Caco-2 (cell line): ENCODE measurements around the gene GNAQ. TPM values are rescaled to one million over a fixed set of nuclear protein-coding genes. Genes with fewer than 3 reads are reported as not detected.

ENCODE experiments used
- BruUV-seq: library from RNA; stranded (reverse); fragments of 400-500 nt; replicated peaks from 2 replicates; lab custom pipeline; 2021; lab: Mats Ljungman, UMichigan
- CTCF ChIA-PET: fragments of 300-600 bp; sonication (Branson Sonifier 250); formaldehyde crosslinking; loops from one replicate; lab custom pipeline; 2022; ENCODE audit warnings: antibody characterized with exemption; lab: Charles Lee
- POLR2A ChIA-PET: fragments of 300-600 bp; sonication (Branson Sonifier 250); formaldehyde crosslinking; loops from one replicate; lab custom pipeline; 2022; ENCODE audit warnings: antibody characterized with exemption; lab: Charles Lee
- DNase-seq, 2 experiments: peaks; one replicate each; pipeline versions ENCODE4 v3.0.0 to v3.0.0-alpha.2; 2020 to 2022
- H3K27me3 ChIP-seq: replicated peaks from 2 replicates; pipeline ENCODE4 v1.6.0; 2011; ENCODE audit warnings: low read length; ENCODE audit not compliant: control insufficient read depth, insufficient read depth
- H3K36me3 ChIP-seq: 2 replicates; pipeline ENCODE4 v1.5.1; 2011; ENCODE audit warnings: low read length; ENCODE audit not compliant: control insufficient read depth, insufficient read depth
- H3K4me1 ChIP-seq: fragments of 250-450 bp; sonication (Bioruptor Pico); 2 replicates; pipeline ENCODE4 v1.5.1; 2020; ENCODE audit warnings: mild to moderate bottlenecking
- H3K4me3 ChIP-seq: 2 replicates; pipeline ENCODE4 v1.5.1; 2011; ENCODE audit warnings: low read depth, mild to moderate bottlenecking, control low read depth, low read length
- H3K9me3 ChIP-seq: fragments of 250-450 bp; sonication (Bioruptor Pico); 2 replicates; pipeline ENCODE4 v1.5.1; 2020; ENCODE audit warnings: mild to moderate bottlenecking, moderate library complexity
- H3K27ac Mint-ChIP-seq: one replicate; pipeline ENCODE4 v1.8.0; 2022; ENCODE audit warnings: mixed read lengths; ENCODE audit not compliant: unreplicated experiment
- H3K27me3 Mint-ChIP-seq: one replicate; pipeline ENCODE4 v1.8.0; 2022; ENCODE audit warnings: mixed read lengths; ENCODE audit not compliant: insufficient read depth, unreplicated experiment
- H3K36me3 Mint-ChIP-seq: one replicate; pipeline ENCODE4 v1.8.0; 2022; ENCODE audit warnings: mild to moderate bottlenecking, mixed read lengths; ENCODE audit not compliant: insufficient read depth, unreplicated experiment
- H3K4me1 Mint-ChIP-seq: one replicate; pipeline ENCODE4 v1.8.0; 2022; ENCODE audit warnings: low read depth, mixed read lengths; ENCODE audit not compliant: unreplicated experiment
- H3K4me3 Mint-ChIP-seq: one replicate; pipeline ENCODE4 v1.8.0; 2022; ENCODE audit warnings: mild to moderate bottlenecking, moderate library complexity, mixed read lengths; ENCODE audit not compliant: unreplicated experiment
- H3K9me3 Mint-ChIP-seq: one replicate; pipeline ENCODE4 v1.8.0; 2022; ENCODE audit warnings: mixed read lengths; ENCODE audit not compliant: unreplicated experiment
- CTCF ChIP-seq, 2 experiments: fragments of 200-600 bp in 1 of 2; IDR thresholded peaks; 1 replicate in 1 of 2; 2 replicates in 1 of 2; pipeline versions ENCODE4 v1.5.1 to v1.8.0; 2011 to 2022; ENCODE audit warnings: antibody characterized with exemption in 1 of 2, control low read depth in 1 of 2, inconsistent platforms in 1 of 2, low read depth in 1 of 2, low read length in 1 of 2, mild to moderate bottlenecking in 1 of 2, moderate library complexity in 1 of 2; ENCODE audit not compliant: insufficient read depth in 1 of 2, severe bottlenecking in 1 of 2, unreplicated experiment in 1 of 2
- intact Hi-C: fragments of 100-400 bp; cut with micrococcal nuclease; formaldehyde crosslinking; loops from one replicate; pipeline ENCODE4 v1.10.0; 2022; ENCODE audit not compliant: unreplicated experiment
- total RNA-seq: library from RNA; stranded (reverse); gene quantifications from 2 replicates; pipeline ENCODE4 v1.2.3, GENCODE V29; 2022

GNAQ gene
- total RNA-seq, 1 experiment from 2014 or later = 10.1 TPM

DNA sequence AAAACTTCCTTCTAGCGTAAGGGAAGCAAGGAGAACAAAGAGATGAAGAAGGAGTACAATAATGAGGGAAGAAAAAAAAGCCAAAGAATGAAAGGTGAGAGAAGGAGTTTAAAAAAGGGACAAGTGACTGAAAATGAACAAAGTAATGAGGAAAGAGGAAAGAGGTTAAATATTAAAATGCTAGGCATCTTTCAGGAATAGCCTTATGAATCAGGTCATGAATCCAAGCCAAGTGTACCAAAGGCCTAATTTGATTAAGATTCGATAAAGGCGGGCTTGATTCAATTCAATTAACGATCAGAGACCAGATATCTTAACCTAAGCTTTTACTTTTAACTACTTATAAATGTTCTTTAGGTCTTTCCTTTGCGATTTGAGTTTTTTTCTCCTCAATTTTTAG lies 241.7 kb downstream of the GNAQ start:
- TF ChIP-seq CTCF (IDR thresholded peaks at IDR 0.05; ENCODE audit: insufficient read depth in 1 of 2, low read depth in 1 of 2, low read length in 1 of 2, severe bottlenecking in 1 of 2, unreplicated experiment in 1 of 2) = no peak
- no peaks in the 10 kb centered on the region for H3K9me3 Mint-ChIP-seq
- no peak for DNase-seq
- no peak overlapping the region for H3K27ac Mint-ChIP-seq
- ChIA-PET CTCF (no interaction called here), POLR2A (no interaction called here)
- H3K36me3 Mint-ChIP-seq = no peaks in the 10 kb centered on the region
- no peaks in the 10 kb centered on the region for H3K4me1 ChIP-seq
- no TSS peak for BruUV-seq
- H3K27me3 Mint-ChIP-seq = no peaks in the 10 kb centered on the region
- H3K36me3 ChIP-seq = no peaks in the 10 kb centered on the region
- H3K4me1 Mint-ChIP-seq = no peaks in the 10 kb centered on the region
- no peaks in the 10 kb centered on the region for H3K27me3 ChIP-seq
- intact Hi-C loops = no loop called here
- no peak overlapping the region for H3K4me3 Mint-ChIP-seq
- H3K4me3 ChIP-seq = no peak overlapping the region
- H3K9me3 ChIP-seq = no peaks in the 10 kb centered on the region

DNA sequence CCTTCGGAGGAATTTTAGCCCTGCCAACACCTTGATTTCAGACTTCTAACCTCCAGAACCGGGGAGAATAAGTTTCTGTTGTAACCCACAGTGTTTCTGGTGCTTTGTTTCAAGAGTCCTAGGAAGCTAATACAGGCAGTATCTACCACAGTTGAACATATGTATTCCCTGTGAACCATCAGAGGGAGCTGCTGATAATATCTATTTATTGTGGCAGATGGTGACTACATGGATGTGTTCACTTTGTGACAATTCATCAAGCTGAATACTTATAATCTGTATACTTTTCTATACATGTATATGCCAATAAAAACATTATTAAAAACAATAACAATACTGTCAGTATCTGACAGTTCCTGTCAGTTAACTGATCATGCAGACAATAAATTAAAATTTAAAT lies 246.3 kb downstream of the GNAQ start:
- H3K4me1 Mint-ChIP-seq = no peaks in the 10 kb centered on the region
- Histone ChIP-seq H3K9me3 (no peaks in the 10 kb centered on the region), H3K27me3 (no peaks in the 10 kb centered on the region), H3K4me3 (no peak overlapping the region), H3K36me3 (no peaks in the 10 kb centered on the region), H3K4me1 (no peaks in the 10 kb centered on the region)
- no peaks in the 10 kb centered on the region for H3K36me3 Mint-ChIP-seq
- no peaks in the 10 kb centered on the region for H3K9me3 Mint-ChIP-seq
- H3K4me3 Mint-ChIP-seq = no peak overlapping the region
- intact Hi-C loops = no loop called here
- TF ChIP-seq CTCF (IDR thresholded peaks at IDR 0.05; ENCODE audit: insufficient read depth in 1 of 2, low read depth in 1 of 2, low read length in 1 of 2, severe bottlenecking in 1 of 2, unreplicated experiment in 1 of 2) = no peak
- ChIA-PET POLR2A (no interaction called here), CTCF (no interaction called here)
- H3K27ac Mint-ChIP-seq = no peak overlapping the region
- BruUV-seq = no TSS peak
- DNase-seq = no peak
- H3K27me3 Mint-ChIP-seq = no peaks in the 10 kb centered on the region

DNA sequence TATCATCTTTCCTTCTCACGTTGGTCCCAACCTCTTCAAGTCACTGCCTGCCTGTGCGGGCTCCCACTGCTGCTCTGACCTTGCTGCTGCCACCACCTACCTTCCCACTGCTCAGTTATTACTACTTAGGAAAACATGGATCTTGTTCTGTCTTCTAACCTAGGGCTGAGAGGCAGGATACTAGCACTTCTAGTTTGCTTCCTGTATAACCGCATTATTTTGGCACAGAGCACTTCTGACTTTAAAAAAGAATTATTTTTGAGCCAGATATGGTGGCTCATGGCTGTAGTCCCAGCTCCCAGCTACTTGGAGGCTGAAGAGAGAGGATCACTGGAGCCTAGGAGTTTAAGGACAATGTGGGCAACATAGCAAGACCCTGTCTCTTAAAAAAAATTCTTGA lies 248.1 kb downstream of the GNAQ start:
- BruUV-seq = no TSS peak
- no peaks in the 10 kb centered on the region for H3K36me3 ChIP-seq
- Mint-ChIP-seq H3K27me3 (no peaks in the 10 kb centered on the region), H3K4me1 (no peaks in the 10 kb centered on the region), H3K36me3 (no peaks in the 10 kb centered on the region), H3K4me3 (no peak overlapping the region), H3K27ac (no peak overlapping the region), H3K9me3 (peaks cover 2% of the 10 kb centered on the region)
- no peaks in the 10 kb centered on the region for H3K27me3 ChIP-seq
- ChIA-PET CTCF (no interaction called here), POLR2A (no interaction called here)
- no peak overlapping the region for H3K4me3 ChIP-seq
- no peak for TF ChIP-seq CTCF (IDR thresholded peaks at IDR 0.05; ENCODE audit: insufficient read depth in 1 of 2, low read depth in 1 of 2, low read length in 1 of 2, severe bottlenecking in 1 of 2, unreplicated experiment in 1 of 2)
- H3K9me3 ChIP-seq = no peaks in the 10 kb centered on the region
- H3K4me1 ChIP-seq = no peaks in the 10 kb centered on the region
- DNase-seq = no peak
- intact Hi-C loops = no loop called here
